Measurements from ENCODE around the gene CFAP61. TPM values are rescaled to one million over a fixed set of nuclear protein-coding genes. Genes with fewer than 3 reads are reported as not detected.

Gene CFAP61
- total RNA-seq, 3 donors from 2014 or later = 0.33 to 2.4 (median 0.59) TPM

GRCh38 chr20:20322912-20323311, 270.6 kb downstream of the CFAP61 start:
- Histone ChIP-seq H3K36me3 (no peaks in the 10 kb centered on the region), H3K27ac (no peak overlapping the region), H3K27me3 (no peaks in the 10 kb centered on the region), H3K4me3 (no peak overlapping the region), H3K4me1 (no peaks in the 10 kb centered on the region), H3K9me3 (no peaks in the 10 kb centered on the region)
- DNase-seq (ENCODE audit: low spot score in 2 of 2) = no peak
- TF ChIP-seq CTCF (IDR thresholded peaks at IDR 0.05) (no peak), POLR2A (IDR thresholded peaks at IDR 0.05) (no peak), POLR2AphosphoS5 (IDR thresholded peaks at IDR 0.05) (no peak)
- intact Hi-C loops (cut with DNase I; ENCODE audit: low total_unique reads) = loop anchor here (5.0 kb wide), 1 partner anchor 131 kb away; no protein-coding TSS in a partner anchor

GRCh38 chr20:20327746-20328145, 275.4 kb downstream of the CFAP61 start:
- no peak for TF ChIP-seq POLR2A (IDR thresholded peaks at IDR 0.05)
- TF ChIP-seq POLR2AphosphoS5 (IDR thresholded peaks at IDR 0.05) = no peak
- TF ChIP-seq CTCF (IDR thresholded peaks at IDR 0.05) = no peak
- Histone ChIP-seq H3K4me1 (no peaks in the 10 kb centered on the region), H3K9me3 (no peaks in the 10 kb centered on the region), H3K36me3 (no peaks in the 10 kb centered on the region), H3K27ac (no peak overlapping the region), H3K27me3 (no peaks in the 10 kb centered on the region), H3K4me3 (no peak overlapping the region)
- intact Hi-C loops (cut with DNase I; ENCODE audit: low total_unique reads) = no loop called here
- DNase-seq (ENCODE audit: low spot score in 2 of 2) = no peak

GRCh38 chr20:20329564-20329963, 277.2 kb downstream of the CFAP61 start:
- TF ChIP-seq POLR2A (IDR thresholded peaks at IDR 0.05) = no peak
- no peak for TF ChIP-seq POLR2AphosphoS5 (IDR thresholded peaks at IDR 0.05)
- no peak for TF ChIP-seq CTCF (IDR thresholded peaks at IDR 0.05)
- intact Hi-C loops (cut with DNase I; ENCODE audit: low total_unique reads) = no loop called here
- no peak for DNase-seq (ENCODE audit: low spot score in 2 of 2)
- H3K9me3 ChIP-seq = no peaks in the 10 kb centered on the region
- H3K27ac ChIP-seq = no peak overlapping the region
- H3K27me3 ChIP-seq = no peaks in the 10 kb centered on the region
- H3K4me3 ChIP-seq = no peak overlapping the region
- H3K4me1 ChIP-seq = no peaks in the 10 kb centered on the region
- H3K36me3 ChIP-seq = no peaks in the 10 kb centered on the region

- Histone ChIP-seq H3K9me3 (no peaks in the 10 kb centered on the region), H3K27me3 (no peaks in the 10 kb centered on the region), H3K36me3 (no peaks in the 10 kb centered on the region), H3K27ac (no peak overlapping the region), H3K4me3 (no peak overlapping the region), H3K4me1 (no peaks in the 10 kb centered on the region)
- TF ChIP-seq CTCF (IDR thresholded peaks at IDR 0.05) (no peak), POLR2A (IDR thresholded peaks at IDR 0.05) (no peak), POLR2AphosphoS5 (IDR thresholded peaks at IDR 0.05) (no peak)
- no peak for DNase-seq (ENCODE audit: low spot score in 2 of 2)
- intact Hi-C loops (cut with DNase I; ENCODE audit: low total_unique reads) = no loop called here
These were observed 278.8 kb downstream of the CFAP61 start for GRCh38 chr20:20331156-20331555.

GRCh38 chr20:20331817-20332216, 279.5 kb downstream of the CFAP61 start:
- TF ChIP-seq POLR2AphosphoS5 (IDR thresholded peaks at IDR 0.05) (no peak), CTCF (IDR thresholded peaks at IDR 0.05) (no peak), POLR2A (IDR thresholded peaks at IDR 0.05) (no peak)
- no peaks in the 10 kb centered on the region for H3K4me1 ChIP-seq
- no peak overlapping the region for H3K27ac ChIP-seq
- H3K9me3 ChIP-seq = no peaks in the 10 kb centered on the region
- H3K4me3 ChIP-seq = no peak overlapping the region
- no peaks in the 10 kb centered on the region for H3K27me3 ChIP-seq
- no peak for DNase-seq (ENCODE audit: low spot score in 2 of 2)
- H3K36me3 ChIP-seq = no peaks in the 10 kb centered on the region
- intact Hi-C loops (cut with DNase I; ENCODE audit: low total_unique reads) = no loop called here

Measured in breast epithelium (tissue), 4 donors.